Activated naive CD8-positive, alpha-beta T cell treated with anti-CD3 and anti-CD28 coated beads, Interleukin-2, amount 10 ng/mL, durations not matched to agents 7 days and 5 days (primary cell): ENCODE results near the gene RNF224. TPM values are rescaled to one million over a fixed set of nuclear protein-coding genes. Genes with fewer than 3 reads are reported as not detected.
"Not testable (repeated sequence)": the region's sequence is repeated elsewhere in the genome, so short reads cannot be mapped to it uniquely, and the experiment has no call there.

Source experiments
- ATAC-seq: fragments of 150-1000 bp; cut with Tn5 transposase; one replicate; pipeline ENCODE4 v1.10.0; 2021; ENCODE audit warnings: low read depth, moderate library complexity
- POLR2A ChIA-PET: fragments of 350-600 bp; sonication (Branson Sonifier 250); formaldehyde crosslinking; loops from one replicate; lab custom pipeline; 2021; ENCODE audit warnings: antibody characterized with exemption; lab: Charles Lee
- DNase-seq: peaks from one replicate; pipeline ENCODE4 v3.0.0; 2021
- H3K27ac Mint-ChIP-seq: one replicate; pipeline ENCODE4 v1.8.0; 2022; ENCODE audit warnings: mild to moderate bottlenecking, mixed read lengths
- H3K27me3 Mint-ChIP-seq: one replicate; pipeline ENCODE4 v1.8.0; 2022; ENCODE audit warnings: mild to moderate bottlenecking, moderate library complexity, mixed read lengths
- H3K36me3 Mint-ChIP-seq: one replicate; pipeline ENCODE4 v1.8.0; 2021; ENCODE audit warnings: mild to moderate bottlenecking, mixed read lengths
- H3K4me1 Mint-ChIP-seq: one replicate; pipeline ENCODE4 v1.8.0; 2021; ENCODE audit warnings: mixed read lengths
- H3K4me3 Mint-ChIP-seq: one replicate; pipeline ENCODE4 v1.8.0; 2022; ENCODE audit warnings: mild to moderate bottlenecking, moderate library complexity, mixed read lengths
- H3K9me3 Mint-ChIP-seq: one replicate; pipeline ENCODE4 v1.8.0; 2021; ENCODE audit warnings: mixed read lengths
- total RNA-seq, 2 experiments: library from RNA; stranded (reverse); gene quantifications; one replicate each; pipeline ENCODE4 v1.2.3, GENCODE V29; 2021

The RNF224 gene
- total RNA-seq, 2 experiments from 2014 or later, result not detected

- POLR2A ChIA-PET, result interaction anchor here (2.0 to 7.2 kb wide), 2 partner anchors 10 to 29 kb away, joined by 9 to 171 read pairs; partner anchors contain the start of genes CYSRT1, RNF208 and TUBB4B
- Mint-ChIP-seq H3K27ac (no peak overlapping the region), H3K4me1 (peaks cover 5% of the 10 kb centered on the region), H3K27me3 (no peaks in the 10 kb centered on the region), H3K36me3 (no peaks in the 10 kb centered on the region), H3K9me3 (no peaks in the 10 kb centered on the region), H3K4me3 (no peak overlapping the region)
- DNase-seq, result peak; percentile 32
- no peak for ATAC-seq
These were observed 25.5 kb downstream of the RNF224 start for GRCh38 chr9:137252555-137253506.

- no peak for ATAC-seq
- POLR2A ChIA-PET, result interaction anchor here (0.5 to 7.2 kb wide), 10 partner anchors 11 to 169 kb away, joined by 3 to 171 read pairs (median 7); partner anchors contain the start of genes CYSRT1, EXD3, MAN1B1 and NOXA1
- Mint-ChIP-seq H3K9me3 (no peaks in the 10 kb centered on the region), H3K36me3 (no peaks in the 10 kb centered on the region), H3K27ac (peak overlapping the region; percentile 64), H3K4me3 (peak overlapping the region; percentile 79), H3K4me1 (peaks cover 5% of the 10 kb centered on the region), H3K27me3 (no peaks in the 10 kb centered on the region)
- DNase-seq, result peak; percentile 38
These were observed 26.7 kb downstream of the RNF224 start for GRCh38 chr9:137253717-137254623.

GRCh38 chr9:137254624-137255447 lies 27.5 kb downstream of the RNF224 start, which contains the start of gene NELFB:
Gene NELFB, plus strand, starts transcription at chr9:137255327.
- Mint-ChIP-seq H3K27me3 (no peaks in the 10 kb centered on the region), H3K9me3 (no peaks in the 10 kb centered on the region), H3K4me3 (peak within 1 kb of the TSS; percentile 91), H3K27ac (peak within 1 kb of the TSS; percentile 76), H3K36me3 (peaks cover 2% of the 10 kb centered on the region), H3K4me1 (peaks cover 5% of the 10 kb centered on the region)
- ATAC-seq (peak; percentile 88), DNase-seq (peak; percentile 100)
- POLR2A ChIA-PET, result interaction anchor here (0.5 to 7.2 kb wide), 10 partner anchors 12 to 169 kb away, joined by 3 to 171 read pairs (median 7); partner anchors contain the start of genes CYSRT1, EXD3, MAN1B1 and NDOR1

- Mint-ChIP-seq H3K36me3 (peaks cover 2% of the 10 kb centered on the region), H3K9me3 (no peaks in the 10 kb centered on the region)
- DNase-seq, result no peak
These were observed 28.3 kb downstream of the RNF224 start for GRCh38 chr9:137255448-137256114.

GRCh38 chr9:137256362-137256761 lies 29.1 kb downstream of the RNF224 start:
- POLR2A ChIA-PET, result interaction anchor here (0.8 to 7.2 kb wide), 6 partner anchors 13 to 188 kb away, joined by 3 to 171 read pairs (median 3); partner anchors contain the start of genes NDOR1, TMEM203 and TUBB4B
- Mint-ChIP-seq H3K4me3 (peak overlapping the region; percentile 91), H3K27me3 (no peaks in the 10 kb centered on the region), H3K4me1 (peaks cover 5% of the 10 kb centered on the region), H3K27ac (no peak overlapping the region), H3K9me3 (no peaks in the 10 kb centered on the region), H3K36me3 (peaks cover 2% of the 10 kb centered on the region)
- ATAC-seq (no peak), DNase-seq (no peak)

More at GRCh38 chr9:137255448-137256114, 28.3 kb downstream of the RNF224 start:
- Mint-ChIP-seq H3K4me1 (peaks cover 5% of the 10 kb centered on the region), H3K27me3 (no peaks in the 10 kb centered on the region), H3K27ac (peak overlapping the region; percentile 76), H3K4me3 (peak overlapping the region; percentile 91)
- POLR2A ChIA-PET, result interaction anchor here (0.8 to 7.2 kb wide), 11 partner anchors 13 to 187 kb away, joined by 3 to 171 read pairs (median 4); partner anchors contain the start of genes EXD3, MAN1B1, NDOR1 and NOXA1
- ATAC-seq, result peak; percentile 29

GRCh38 chr9:137256856-137257255 lies 29.6 kb downstream of the RNF224 start:
- H3K9me3 Mint-ChIP-seq, result no peaks in the 10 kb centered on the region
- no peaks in the 10 kb centered on the region for H3K27me3 Mint-ChIP-seq
- H3K27ac Mint-ChIP-seq, result no peak overlapping the region
- peak overlapping the region; percentile 91 for H3K4me3 Mint-ChIP-seq
- ATAC-seq (no peak), DNase-seq (no peak)
- POLR2A ChIA-PET, result interaction anchor here (0.7 to 7.2 kb wide), 4 partner anchors 14 to 409 kb away, joined by 3 to 171 read pairs (median 4); partner anchors contain the start of gene TUBB4B
- peaks cover 5% of the 10 kb centered on the region for H3K4me1 Mint-ChIP-seq
- H3K36me3 Mint-ChIP-seq, result peaks cover 4% of the 10 kb centered on the region

GRCh38 chr9:137262173-137262908 lies 35.0 kb downstream of the RNF224 start:
- H3K36me3 Mint-ChIP-seq, H3K4me1 Mint-ChIP-seq, H3K9me3 Mint-ChIP-seq, H3K4me3 Mint-ChIP-seq, ATAC-seq, H3K27me3 Mint-ChIP-seq, H3K27ac Mint-ChIP-seq: not testable (repeated sequence)
- DNase-seq, result peak; percentile 36
- POLR2A ChIA-PET, result interaction anchor here (1.1 kb wide), 1 partner anchor 20 kb away, joined by 3 read pairs; no protein-coding TSS in a partner anchor

- Mint-ChIP-seq H3K27ac (no peak overlapping the region), H3K36me3 (peaks cover 11% of the 10 kb centered on the region), H3K27me3 (no peaks in the 10 kb centered on the region), H3K9me3 (no peaks in the 10 kb centered on the region), H3K4me1 (peaks cover 4% of the 10 kb centered on the region), H3K4me3 (no peak overlapping the region)
- POLR2A ChIA-PET, result no interaction called here
- ATAC-seq (no peak), DNase-seq (no peak)
These were observed 35.6 kb downstream of the RNF224 start for GRCh38 chr9:137262909-137263285.

- Mint-ChIP-seq H3K4me1 (peaks cover 4% of the 10 kb centered on the region), H3K27me3 (no peaks in the 10 kb centered on the region), H3K27ac (no peak overlapping the region), H3K4me3 (no peak overlapping the region), H3K36me3 (peaks cover 15% of the 10 kb centered on the region), H3K9me3 (no peaks in the 10 kb centered on the region)
- POLR2A ChIA-PET, result no interaction called here
- ATAC-seq (no peak), DNase-seq (no peak)
These were observed 36.2 kb downstream of the RNF224 start for GRCh38 chr9:137263506-137263905.

GRCh38 chr9:137264067-137264466 lies 36.8 kb downstream of the RNF224 start:
- Mint-ChIP-seq H3K4me1 (peaks cover 7% of the 10 kb centered on the region), H3K4me3 (no peak overlapping the region), H3K36me3 (peaks cover 17% of the 10 kb centered on the region), H3K27ac (no peak overlapping the region), H3K9me3 (no peaks in the 10 kb centered on the region), H3K27me3 (no peaks in the 10 kb centered on the region)
- ATAC-seq (no peak), DNase-seq (no peak)
- POLR2A ChIA-PET, result interaction anchor here (0.6 kb wide), 1 partner anchor 41 kb away, joined by 3 read pairs; no protein-coding TSS in a partner anchor
